T-helper 1 cell treated with Interleukin-12 subunit alpha and Interleukin-12 subunit beta and Interleukin-4 antibody, amounts not matched to agents 30 ng/mL and 1 ng/mL, for 36 hours (primary cell): ENCODE data around the gene TTLL11. TPM values are rescaled to one million over a fixed set of nuclear protein-coding genes. Genes with fewer than 3 reads are reported as not detected.

Source experiments
- intact Hi-C: fragments of 100-400 bp; cut with micrococcal nuclease; formaldehyde crosslinking; loops from one replicate; pipeline ENCODE4 v1.15.1; 2024
- total RNA-seq: library from RNA; stranded (reverse); gene quantifications from 2 replicates; pipeline ENCODE4 v1.2.3, GENCODE V29; 2022

The TTLL11 gene
- total RNA-seq, 1 donor from 2014 or later = 2.8 TPM

DNA sequence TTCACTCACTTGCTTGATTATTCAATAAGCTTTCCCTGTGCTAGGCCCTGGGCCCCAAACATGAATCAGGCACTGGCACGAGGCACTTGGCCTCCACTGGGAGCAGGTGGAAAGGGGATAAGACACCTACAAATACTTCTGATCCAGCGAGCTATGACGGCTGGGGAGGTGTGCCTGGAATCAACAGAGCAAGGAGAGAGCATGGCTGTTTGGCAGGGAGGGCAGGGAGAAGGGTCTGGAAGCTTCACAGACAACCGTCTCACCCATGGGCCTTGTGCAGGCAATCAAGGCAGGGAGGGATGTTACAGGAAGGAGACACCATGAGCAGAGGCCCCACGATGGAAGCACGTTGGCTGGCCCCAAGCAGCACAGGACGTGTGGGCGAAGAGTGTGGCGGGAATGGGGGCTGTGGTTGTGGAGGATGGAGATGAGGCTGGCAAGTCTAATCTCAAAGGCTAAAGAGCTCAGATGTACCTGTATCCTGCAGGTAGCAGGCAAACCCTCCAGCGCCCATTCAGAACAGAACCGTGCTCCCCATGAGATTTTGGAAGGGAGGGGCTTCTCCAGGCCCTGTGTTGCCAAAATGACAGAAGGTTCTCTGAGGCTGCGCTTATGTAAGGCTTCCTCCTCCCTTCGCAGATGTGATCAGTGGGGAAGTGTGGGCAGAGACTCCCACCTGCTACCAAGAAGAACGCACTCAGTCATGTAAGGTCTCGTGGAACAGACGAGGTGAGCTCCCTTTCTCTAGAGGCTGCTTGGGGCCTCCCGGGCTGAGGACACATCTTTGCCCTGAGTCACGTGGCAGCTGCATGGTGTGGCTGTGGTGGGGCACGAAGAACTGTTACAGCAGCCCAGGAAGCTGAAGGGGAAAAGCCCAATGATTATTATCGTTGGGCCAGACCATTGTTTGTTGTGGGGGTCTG, 252.0 kb downstream of the TTLL11 start:
- intact Hi-C loops = no loop called here

DNA sequence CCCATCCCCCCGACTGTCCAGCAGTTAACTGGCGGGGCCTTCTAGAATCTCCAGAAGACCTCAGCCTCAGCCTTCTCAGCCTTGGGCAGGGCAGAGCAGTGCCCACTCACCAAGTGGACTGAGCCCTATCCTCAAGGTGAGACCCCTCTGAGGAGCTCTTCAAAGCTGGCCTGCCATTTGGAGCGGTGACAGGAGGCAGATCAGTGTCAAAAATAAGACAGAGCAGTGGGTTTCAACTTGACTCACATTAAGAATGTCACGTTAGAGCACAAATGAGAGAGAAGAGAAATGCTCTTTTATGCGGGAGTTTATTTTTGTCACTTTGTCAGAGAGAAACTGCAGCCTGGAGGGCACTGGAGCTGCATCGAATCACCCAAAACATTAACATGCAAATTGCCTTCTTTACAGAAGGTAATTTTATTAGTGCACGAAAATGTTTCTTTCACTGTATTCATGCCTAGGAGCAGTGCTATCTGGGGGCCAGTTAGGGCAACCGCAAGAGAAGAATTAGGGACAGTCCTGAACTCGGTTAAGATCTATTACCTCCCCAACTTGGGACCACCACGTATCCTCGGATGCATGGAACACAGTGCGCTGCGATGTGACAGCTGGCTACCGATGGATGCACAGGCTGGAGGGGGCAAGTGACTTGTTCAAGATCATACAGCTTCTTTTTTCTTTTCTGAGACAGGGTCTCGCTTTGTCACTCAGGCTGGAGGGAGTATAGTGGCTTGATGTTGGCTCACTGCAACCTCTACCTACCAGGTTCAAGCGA, 253.2 kb downstream of the TTLL11 start:
- intact Hi-C loops = no loop called here

DNA sequence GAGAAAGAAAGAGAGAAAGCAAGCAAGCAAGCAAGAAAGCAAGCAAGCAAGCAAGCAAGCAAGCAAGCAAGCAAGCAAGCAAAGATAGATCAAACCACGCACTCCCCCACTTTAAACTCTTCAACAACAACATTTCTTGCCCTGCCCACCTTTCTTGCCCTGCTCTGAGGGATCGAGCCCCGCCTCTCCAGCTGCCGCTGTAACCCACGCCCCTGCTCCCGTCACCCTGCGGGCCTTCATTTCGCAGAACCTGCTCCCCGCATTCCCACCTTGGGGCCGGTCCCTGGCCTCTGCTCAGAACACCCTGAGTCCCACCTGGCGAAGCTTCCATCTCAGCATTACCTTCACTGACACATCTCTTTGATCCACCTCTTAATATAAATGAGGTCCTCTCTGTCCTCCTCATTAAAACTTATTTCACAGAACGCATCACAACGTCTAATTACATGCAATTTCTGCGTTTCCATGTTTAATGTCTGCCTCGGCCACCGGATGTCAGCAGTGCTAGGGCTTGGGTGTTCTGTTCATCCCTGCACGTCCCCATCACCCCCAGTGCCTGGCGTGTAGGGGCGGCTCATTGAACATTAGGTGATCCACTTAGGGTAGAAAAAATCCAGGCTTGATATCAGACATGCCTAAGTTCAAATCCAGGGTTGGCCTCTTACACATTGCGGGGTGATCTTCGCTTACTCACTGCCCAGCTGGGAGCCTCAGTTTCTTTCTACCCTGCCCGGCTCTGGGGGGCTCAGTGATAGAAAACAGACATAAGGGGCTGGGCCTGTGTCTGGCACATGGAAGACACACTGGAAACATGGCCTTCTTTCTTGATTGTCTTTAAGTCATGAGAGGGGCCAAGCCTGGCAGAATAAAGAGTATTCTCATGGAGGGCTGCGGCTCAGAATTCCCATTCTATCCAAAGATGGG, 254.1 kb downstream of the TTLL11 start:
- intact Hi-C loops = no loop called here

DNA sequence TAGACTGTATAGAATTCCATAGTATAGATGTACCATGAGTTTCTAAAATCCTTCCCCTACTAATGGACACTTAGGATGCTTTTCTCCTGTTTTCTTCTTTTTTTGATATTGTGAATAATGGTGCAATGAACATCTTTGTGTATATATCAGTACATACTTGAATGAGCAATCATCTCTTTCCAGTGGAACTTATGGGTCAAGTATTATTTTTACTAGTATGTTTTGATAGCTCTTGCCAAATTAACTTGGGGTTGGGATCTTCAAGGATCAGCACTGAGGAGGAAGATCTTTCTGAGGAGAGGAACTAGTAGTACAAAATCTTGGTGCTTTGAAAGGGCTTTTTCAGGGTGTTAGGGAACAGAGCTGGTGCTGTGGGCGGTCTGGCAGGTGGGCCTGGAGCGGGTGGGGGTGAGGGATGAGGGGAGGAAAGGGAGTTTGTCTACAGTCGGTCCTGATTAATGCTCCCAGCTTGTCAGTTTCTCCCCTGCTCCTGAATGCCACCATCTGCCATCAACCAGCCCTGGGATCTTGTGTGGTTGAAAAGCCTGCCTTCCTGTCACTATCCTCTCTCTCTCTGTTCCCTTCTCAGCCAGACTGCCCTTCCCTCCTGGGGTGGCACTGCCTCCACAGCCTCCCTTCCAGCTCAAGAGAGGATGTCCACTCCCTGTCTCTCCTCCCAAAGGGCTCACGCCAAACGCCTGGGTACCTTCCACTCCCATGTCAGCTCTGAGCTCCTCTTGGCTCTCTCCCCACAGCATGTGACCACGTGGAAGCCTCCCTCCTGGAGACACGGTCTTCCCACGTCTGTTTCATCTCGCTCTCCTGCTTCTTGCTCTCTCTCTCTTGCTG, 255.8 kb downstream of the TTLL11 start:
- intact Hi-C loops = no loop called here

DNA sequence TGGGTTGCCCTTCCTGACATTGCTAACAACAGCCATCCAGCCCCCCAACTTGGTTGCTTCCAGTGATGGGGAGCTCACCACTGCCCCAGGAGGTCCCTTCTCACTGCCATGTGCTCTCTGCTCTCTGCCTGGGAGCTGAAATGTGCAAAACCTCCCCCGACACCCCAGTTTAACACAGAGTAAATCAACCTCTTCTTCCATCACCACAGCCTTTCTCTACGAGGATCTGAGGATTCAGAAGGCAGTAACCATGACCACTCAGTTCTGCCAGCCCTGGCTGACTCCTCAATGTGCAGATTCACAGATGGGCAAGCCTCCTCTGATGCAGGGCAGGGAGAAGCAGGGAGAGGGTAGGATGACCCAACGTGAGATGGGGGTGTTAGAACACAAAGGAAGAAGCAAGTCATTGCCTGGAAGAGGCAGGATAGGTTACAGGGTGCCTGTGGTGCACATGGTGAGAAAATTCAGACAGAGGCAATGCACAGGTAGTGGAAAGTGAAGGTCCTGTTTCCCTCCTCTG, 256.7 kb downstream of the TTLL11 start:
- intact Hi-C loops = no loop called here

DNA sequence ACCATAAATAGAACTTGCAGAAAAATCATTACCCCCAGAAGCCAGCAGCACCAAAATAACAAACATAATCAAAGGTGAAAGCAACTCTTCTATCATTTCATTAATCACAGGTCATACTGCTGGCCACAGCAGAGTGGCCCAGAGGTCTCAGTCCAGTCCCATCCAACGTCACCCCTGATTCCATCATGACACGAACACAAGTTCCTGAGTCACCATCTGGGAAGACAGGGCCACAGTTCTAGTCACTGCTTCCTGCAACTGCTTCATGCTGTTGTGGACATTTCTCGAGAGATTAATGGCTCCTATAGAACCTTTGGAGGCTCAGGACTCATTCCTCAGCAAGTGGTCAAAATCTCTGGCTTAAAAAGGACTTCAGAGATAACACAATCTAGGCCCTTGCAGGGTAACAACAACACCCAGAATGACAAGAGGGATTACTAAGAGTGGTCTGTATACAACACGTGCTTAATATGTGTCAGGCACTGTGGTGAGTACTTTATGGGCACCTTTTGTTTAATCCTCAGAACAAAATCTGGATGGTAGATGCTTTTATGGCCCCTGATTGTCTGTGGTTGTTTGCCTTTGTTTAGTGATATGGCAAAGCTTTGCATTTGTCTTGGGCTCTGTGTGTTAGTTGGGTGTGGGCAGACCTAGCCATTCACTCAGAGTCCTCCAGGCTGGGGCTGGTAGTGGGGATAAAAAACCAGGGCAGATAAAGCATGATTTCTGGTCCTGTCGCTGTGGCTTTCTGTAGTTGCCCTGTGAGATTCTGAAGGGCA, 257.3 kb downstream of the TTLL11 start:
- intact Hi-C loops = no loop called here

DNA sequence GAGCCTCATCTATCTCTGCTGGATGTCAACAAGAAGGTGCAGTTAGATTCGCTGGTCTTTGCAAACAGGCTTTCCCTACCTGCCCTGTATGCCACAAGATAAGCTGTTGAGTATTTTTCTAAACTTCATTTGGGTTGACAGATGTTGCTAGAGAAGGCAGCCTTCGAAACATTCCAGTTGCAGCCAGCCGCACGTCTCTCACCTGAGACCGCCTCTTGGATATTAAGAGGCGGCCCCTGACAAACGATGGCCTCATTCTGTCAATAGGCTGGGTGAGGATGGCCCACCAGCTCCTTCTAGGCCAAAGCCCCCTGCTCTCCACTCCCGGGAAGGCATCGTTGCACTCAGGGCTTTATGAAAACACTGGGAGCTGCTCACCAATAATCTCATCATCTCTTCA, 260.0 kb downstream of the TTLL11 start:
- intact Hi-C loops = no loop called here

DNA sequence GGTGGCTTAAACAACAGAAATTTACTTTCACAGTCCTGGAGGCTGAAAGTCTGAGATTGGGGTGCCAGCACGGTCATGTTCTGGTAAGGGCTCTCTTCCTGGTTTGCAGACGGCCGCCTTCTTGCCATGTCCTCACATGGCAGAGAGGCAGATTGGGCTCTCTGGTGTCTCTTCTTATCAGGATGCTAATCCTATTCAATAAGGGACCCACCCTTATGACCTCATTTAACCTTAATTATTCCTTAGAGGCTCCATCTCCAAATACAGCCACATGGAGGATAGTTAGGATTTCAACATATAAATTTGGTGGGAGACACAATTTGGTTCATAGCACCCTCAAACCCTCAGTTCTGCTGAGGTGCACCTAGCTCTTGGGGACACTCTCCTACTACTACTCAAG, 261.2 kb downstream of the TTLL11 start:
- intact Hi-C loops = no loop called here

DNA sequence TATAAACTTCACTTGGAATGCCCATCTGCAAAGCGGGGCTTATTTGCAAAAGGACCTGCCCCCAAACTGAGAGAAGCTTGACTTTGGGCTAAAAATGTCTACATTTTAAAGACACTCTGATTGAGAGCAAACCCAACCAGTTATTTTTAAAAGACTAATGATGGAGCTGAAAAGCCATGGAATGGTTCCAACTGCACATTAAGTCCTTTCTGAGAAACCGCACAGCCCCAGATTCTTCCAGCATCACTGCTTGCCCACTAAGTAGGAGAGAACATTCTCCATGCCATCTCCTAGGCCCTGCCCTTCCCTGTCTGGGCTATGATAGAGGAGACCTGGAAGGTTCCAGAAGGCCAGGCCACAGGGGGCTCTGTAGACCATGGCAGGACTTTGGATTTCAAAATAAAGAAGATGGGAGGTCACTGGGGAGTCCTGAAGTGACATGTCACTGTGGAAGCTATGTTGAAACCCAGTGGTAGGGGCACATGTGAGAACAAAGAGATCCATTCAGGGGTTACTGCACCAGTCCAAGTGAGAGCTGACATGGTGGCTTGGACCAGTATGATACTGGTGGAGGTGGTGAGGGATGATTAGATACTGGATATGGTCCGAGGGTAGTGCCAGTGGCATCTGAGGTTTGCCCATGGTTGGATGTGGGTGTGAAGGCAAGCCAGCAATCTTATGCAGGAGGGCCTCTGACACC, 262.5 kb downstream of the TTLL11 start:
- intact Hi-C loops = no loop called here

DNA sequence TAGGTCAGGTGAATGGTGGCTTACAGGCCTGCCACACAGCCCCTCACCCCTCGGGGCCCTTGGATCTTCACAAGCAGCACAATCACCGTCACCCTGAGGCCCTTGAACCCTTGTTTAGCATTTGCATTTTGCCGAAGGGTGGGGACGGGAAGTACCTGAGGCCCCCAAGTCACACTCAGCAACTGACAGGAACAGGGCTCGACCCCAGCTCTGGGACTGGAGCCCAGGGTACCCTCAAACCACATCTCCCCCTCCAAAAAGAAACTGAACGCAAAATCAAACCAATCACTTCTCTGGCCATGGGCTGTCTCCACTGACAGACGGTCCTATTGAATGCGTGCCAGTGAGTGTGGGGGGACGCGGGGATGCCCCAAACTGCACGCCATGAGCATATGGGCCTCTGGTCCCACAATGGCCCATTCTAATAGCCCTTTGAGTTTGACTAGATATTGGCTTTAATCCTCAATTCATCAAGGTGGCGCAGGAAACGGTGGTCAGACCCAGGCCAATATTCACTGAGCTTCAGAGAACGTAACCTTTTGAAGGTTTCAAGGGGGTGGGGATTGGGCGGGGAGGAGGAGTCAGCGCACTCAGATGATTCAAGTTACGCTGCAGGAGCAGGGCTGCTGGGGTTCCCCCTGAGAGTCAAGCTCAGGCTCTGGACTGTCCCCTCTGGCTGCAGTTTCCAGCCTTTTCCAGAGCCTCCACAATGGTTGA, 265.7 kb downstream of the TTLL11 start:
- intact Hi-C loops = no loop called here

DNA sequence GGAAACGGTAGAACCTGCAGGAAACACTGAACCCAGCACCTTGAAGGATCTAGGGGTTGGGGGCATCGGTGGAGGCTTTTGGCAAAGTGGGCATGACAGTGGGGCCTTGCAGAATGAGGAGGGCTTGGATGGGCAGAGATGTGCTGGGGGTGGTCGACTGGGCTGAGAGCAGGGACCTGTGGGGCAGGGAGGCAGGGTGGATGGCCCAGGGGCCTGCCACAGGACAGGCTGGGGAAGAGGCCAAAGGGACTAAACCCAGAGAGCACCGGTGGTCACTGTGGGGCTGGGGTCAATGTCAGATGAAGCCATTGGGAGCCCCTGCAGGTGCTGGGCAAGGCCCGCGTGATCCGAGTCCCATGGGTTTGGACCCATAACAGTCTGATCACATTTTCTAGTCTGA, 266.4 kb downstream of the TTLL11 start:
- intact Hi-C loops = no loop called here

DNA sequence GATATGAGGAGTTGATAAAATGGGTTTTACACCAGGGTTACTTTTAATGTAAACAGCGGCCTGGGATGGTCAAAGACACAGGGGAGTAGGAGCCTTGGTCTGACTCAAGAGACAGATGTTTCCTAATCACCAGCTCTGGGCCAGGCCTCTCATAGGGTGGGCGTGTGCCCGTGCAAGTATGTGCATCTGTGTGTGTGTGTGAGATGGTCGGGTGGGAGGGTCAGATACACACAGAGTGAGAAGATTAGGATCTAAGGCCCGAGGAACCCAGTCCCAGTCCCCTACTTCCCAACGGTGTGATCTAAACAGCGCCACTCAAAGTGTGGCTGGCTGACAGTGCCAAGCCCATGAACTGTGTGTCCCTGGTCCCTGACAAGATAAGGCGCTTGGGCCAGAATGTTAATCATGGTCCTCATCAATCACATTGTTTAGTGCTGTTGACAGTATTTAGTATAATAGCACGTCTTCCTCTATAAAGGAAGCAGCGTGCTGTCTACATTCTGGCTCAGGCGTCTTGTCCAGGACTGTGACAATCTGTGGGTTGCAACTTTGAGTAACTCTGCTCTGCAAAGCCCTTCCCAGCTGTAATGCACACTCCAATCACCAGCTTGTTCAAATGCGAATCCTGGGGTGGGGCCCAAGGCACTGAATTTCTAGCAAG, 267.9 kb downstream of the TTLL11 start:
- intact Hi-C loops = no loop called here

DNA sequence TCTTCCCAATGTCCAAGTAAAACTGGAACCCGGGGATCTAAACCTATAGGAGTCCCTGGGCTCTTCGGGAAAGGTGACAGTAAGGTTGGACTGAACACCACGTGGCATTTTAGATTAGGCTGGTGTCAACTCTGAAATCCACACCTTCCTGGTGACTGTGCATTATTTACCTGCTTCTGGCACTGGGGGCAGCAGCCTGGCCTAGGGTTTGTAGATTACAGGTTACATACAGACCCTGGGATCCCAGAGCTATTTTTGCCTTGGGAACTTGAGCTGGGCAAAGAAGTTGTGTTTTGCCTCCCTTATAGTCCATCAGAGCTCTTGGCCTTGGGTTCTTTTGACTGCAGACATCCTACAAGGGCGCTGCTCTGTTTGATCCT, 268.5 kb downstream of the TTLL11 start:
- intact Hi-C loops = no loop called here

DNA sequence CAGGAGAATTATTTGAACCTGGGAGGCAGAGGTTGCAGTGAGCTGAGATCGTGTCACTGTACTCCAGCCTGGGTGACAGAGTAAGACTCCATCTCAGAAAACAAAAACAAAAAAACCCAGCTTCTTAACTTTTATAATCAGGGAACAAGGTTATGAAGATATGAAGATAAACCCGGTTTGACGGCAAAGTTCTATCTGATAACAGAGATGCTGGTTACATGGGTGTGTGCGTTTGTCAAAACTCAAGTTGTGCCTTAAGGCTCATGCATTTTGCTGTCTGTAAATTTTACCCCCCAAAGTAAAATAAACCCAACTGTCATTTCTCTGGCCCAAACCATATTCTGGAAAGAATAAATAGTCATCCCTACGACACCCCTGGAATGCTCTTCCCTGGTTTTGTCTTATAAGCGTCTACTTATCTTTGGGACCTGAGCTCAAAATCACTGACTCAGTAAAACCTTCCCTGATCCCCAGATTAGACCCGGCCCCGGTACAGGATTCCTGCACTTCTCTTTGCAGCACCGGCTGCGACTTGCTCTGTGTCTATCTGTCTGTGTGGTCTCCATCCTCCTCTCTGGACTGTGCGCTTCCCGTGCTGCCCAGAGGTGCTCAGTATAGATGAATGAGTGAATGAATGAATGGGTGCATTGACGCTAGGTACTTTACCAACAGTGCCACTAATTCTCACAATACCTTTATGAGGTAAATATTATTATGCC, 269.5 kb downstream of the TTLL11 start:
- intact Hi-C loops = no loop called here

DNA sequence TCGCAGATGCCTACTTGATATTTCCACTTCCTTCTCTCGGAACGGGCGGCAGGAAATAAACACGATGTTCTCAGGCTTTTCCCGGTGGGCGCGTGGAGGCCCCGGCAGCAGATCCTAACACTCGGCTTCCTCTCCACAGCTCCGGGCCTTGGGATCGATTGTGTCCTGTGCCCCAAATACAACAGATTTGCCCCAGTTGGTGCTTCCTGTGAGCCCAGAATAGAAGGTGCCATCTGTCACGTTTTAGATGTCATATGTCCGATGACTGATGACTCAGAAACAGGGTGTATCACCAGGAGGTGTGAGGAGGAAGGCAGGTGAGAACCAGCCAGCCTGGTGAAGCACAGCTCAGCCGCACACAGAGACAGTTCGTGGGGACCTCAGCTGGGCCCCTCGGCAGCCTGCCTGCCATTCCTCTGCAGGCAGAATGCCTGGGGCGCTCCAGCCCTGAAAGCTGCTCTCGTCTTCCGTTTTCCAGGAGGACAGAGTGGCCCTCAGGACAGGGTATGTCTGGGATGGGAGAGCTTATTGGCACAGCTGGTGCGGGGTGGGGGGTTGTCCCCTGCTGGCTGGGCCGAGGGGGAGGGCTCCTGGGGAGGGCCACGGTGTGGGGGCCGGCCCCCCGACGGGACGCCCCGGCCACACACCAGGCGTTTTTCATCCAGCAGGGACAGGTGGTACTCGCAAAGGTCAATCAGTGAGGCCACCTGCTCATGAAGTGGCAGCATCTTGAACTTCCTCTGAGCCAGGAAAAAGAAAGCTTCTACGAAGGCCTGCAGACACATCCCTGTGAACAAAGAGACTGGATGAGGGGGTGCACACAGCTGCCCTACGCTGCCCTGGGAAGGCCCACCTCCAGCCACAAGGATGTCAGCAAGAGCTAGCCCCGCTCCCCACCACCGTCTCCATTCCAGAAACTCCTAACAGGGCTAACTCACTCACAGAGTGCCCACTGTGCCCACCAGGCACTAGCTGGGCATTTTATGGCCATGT, 270.7 kb downstream of the TTLL11 start:
- intact Hi-C loops = no loop called here

DNA sequence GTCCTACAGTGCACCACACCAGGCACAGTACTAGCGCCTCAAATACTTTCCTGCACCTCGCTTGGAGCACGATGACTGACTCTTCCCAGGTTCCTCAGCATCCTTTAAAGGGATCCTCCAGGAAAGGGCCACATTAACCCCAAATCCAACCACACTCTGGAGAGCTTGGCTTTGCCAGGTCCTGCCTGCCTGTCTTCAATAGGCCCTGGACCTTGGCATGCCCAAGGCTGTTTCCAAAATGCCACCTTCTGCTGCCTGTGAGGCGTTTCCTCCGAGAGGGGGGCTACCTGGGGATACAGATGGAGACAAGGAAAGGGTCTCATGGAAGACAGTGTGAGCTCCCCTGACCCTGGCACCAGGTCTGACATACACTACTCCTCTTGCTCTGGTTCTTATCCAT, 271.8 kb downstream of the TTLL11 start:
- intact Hi-C loops = no loop called here
